Fibroblast of skin of right quadriceps (primary cell): ENCODE measurements around the gene NIT1.
A peak's percentile ranks its signal among the peaks of the same experiment; 100 is the strongest.

Experiments
- DNase-seq: peaks from one replicate; pipeline ENCODE4 v3.0.0-alpha.2; 2013

Gene NIT1

GRCh38 chr1:161085165-161085564, 32.7 kb upstream of the NIT1 start:
- DNase-seq: peak; percentile 42

- no peak for DNase-seq
Measured at GRCh38 chr1:161086457-161086856, 31.4 kb upstream of the NIT1 start.

GRCh38 chr1:161088587-161089110, 29.3 kb upstream of the NIT1 start:
- peak; percentile 25 for DNase-seq

GRCh38 chr1:161089251-161089924, 28.5 kb upstream of the NIT1 start, which contains the start of gene NECTIN4:
Gene NECTIN4 (minus strand): TSS chr1:161089558. CDS start chr1:161089296, 262 bp downstream.
- DNase-seq: no peak

GRCh38 chr1:161089938-161090337, 28.0 kb upstream of the NIT1 start:
- no peak for DNase-seq

GRCh38 chr1:161090617-161091016, 27.3 kb upstream of the NIT1 start:
- no peak for DNase-seq

- DNase-seq: no peak
Measured at GRCh38 chr1:161091093-161091492, 26.8 kb upstream of the NIT1 start.

GRCh38 chr1:161091796-161092507, 26.0 kb upstream of the NIT1 start:
- peak; percentile 45 for DNase-seq

GRCh38 chr1:161092621-161093028, 25.3 kb upstream of the NIT1 start:
- DNase-seq: peak; percentile 59

- DNase-seq: no peak
Measured at GRCh38 chr1:161094481-161094880, 23.4 kb upstream of the NIT1 start.

GRCh38 chr1:161095230-161095629, 22.7 kb upstream of the NIT1 start:
- DNase-seq: no peak

GRCh38 chr1:161096015-161096414, 21.9 kb upstream of the NIT1 start:
- DNase-seq: no peak

- no peak for DNase-seq
Measured at GRCh38 chr1:161096530-161096929, 21.4 kb upstream of the NIT1 start.

- peak; percentile 75 for DNase-seq
Measured at GRCh38 chr1:161098210-161099068, 19.5 kb upstream of the NIT1 start, which contains the start of gene KLHDC9. Gene KLHDC9 (plus strand): TSS chr1:161098361. CDS start chr1:161098536, 175 bp downstream.

GRCh38 chr1:161099090-161099802, 18.7 kb upstream of the NIT1 start:
- DNase-seq: no peak

GRCh38 chr1:161100556-161100955, 17.3 kb upstream of the NIT1 start:
- DNase-seq: no peak

- no peak for DNase-seq
Measured at GRCh38 chr1:161106431-161106830, 11.5 kb upstream of the NIT1 start.

- no peak for DNase-seq
Measured at GRCh38 chr1:161111117-161111516, 6.8 kb upstream of the NIT1 start.

GRCh38 chr1:161111527-161111926, 6.4 kb upstream of the NIT1 start:
- DNase-seq: no peak

- no peak for DNase-seq
Measured at GRCh38 chr1:161113915-161114314, 4.0 kb upstream of the NIT1 start.

- DNase-seq: no peak
Measured at GRCh38 chr1:161114556-161114955, 3.3 kb upstream of the NIT1 start.

- DNase-seq: peak; percentile 79
Measured at GRCh38 chr1:161115132-161115711, 2.7 kb upstream of the NIT1 start.
